Dendritic cell treated with granulocyte-macrophage colony-stimulating factor and Interleukin-4, amounts not matched to agents 40 ng/mL and 50 ng/mL, for 4 days (primary cell): Measurements from ENCODE around the gene NID1.
"Not testable (repeated sequence)": the region's sequence is repeated elsewhere in the genome, so short reads cannot be mapped to it uniquely, and the experiment has no call there.

Source experiments
- H3K27ac Mint-ChIP-seq: one replicate; pipeline ENCODE4 v1.8.0; 2022; ENCODE audit warnings: mild to moderate bottlenecking, mixed read lengths
- H3K27me3 Mint-ChIP-seq: one replicate; pipeline ENCODE4 v1.8.0; 2022; ENCODE audit warnings: mild to moderate bottlenecking, mixed read lengths
- H3K36me3 Mint-ChIP-seq: one replicate; pipeline ENCODE4 v1.8.0; 2022; ENCODE audit warnings: low read depth, mixed read lengths
- H3K4me1 Mint-ChIP-seq: one replicate; pipeline ENCODE4 v1.8.0; 2022; ENCODE audit warnings: low read depth, mixed read lengths
- H3K4me3 Mint-ChIP-seq: one replicate; pipeline ENCODE4 v1.8.0; 2022; ENCODE audit warnings: mild to moderate bottlenecking, moderate library complexity, mixed read lengths
- H3K9me3 Mint-ChIP-seq: one replicate; pipeline ENCODE4 v1.8.0; 2022; ENCODE audit warnings: mixed read lengths
- intact Hi-C: fragments of 100-400 bp; cut with micrococcal nuclease; formaldehyde crosslinking; loops from one replicate; pipeline ENCODE4 v1.15.0; 2022

The NID1 gene

DNA sequence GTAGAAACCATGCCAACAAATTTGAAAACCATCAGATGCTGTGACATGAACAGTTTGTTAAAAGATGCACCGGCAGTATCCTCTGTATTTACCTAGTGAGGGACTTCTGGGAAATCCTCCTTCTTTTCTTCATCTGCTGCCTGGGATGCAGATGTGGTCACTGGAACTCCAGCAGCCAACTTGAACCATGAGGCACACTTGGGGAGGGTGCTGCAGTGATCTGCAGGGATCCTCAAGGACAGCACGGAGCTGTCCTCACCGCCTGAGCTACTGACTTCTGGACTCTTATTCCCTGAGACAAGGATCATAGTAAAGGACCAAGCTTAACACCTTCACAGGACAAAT is 19.5 kb upstream of the NID1 start:
- Mint-ChIP-seq H3K4me3 (no peak overlapping the region), H3K36me3 (no peaks in the 10 kb centered on the region), H3K27ac (no peak overlapping the region), H3K27me3 (peaks cover 4% of the 10 kb centered on the region), H3K9me3 (no peaks in the 10 kb centered on the region), H3K4me1 (no peaks in the 10 kb centered on the region)
- intact Hi-C loops: no loop called here

DNA sequence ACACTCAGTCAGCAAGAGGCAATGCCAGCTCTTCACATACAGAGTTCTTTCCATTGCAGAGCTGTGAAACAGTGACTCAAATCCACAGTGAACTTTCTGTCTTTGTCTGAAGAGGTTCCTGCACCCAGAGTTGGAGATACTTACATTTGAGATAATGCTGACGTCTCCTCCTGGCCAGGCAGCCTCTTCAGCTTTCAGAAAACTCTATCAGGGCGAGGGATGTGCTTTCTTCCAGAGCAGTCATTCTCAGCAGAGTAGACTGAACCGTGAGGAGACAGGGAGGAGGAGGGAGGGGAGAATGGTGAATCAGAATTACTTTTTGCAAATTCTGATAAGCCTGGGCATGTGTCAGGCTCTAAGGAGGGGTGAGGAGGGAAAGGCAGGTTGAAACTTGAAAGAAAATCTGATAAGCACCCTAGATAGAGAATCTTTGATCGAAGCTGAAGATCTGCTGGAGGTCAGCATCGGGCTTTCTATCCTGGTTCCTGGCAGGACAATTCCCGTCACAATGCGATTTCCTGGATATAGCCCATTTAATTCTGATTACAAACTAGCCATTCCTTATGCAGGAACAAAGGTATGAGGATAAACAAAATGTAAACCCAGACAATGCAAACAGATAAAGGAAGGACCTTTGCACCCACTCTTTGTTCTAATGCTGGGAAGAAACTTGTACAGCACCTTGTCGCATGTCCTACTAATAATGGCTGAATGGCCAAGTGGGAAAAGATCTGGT is 18.9 kb upstream of the NID1 start:
- Mint-ChIP-seq H3K27me3 (peaks cover 4% of the 10 kb centered on the region), H3K27ac (no peak overlapping the region), H3K4me1 (no peaks in the 10 kb centered on the region), H3K36me3 (no peaks in the 10 kb centered on the region), H3K9me3 (no peaks in the 10 kb centered on the region), H3K4me3 (no peak overlapping the region)
- intact Hi-C loops: no loop called here

DNA sequence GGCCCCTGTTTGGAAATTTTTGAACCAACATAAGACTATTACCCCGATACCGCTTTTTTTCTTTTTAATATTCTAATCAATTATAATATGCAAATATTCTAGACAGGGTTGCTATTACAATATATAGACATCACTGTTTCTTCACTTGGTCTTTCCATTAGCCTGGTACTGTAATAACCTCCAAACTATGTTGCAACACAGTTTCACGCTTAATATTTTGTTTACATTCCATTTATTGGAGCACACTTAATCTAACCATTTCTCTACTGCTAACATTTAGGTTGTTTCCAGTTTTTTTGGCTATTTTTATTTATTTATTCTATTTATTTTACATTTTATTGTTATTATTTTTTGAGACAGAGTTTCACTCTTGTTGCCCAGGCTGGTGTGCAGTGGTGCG is 17.6 kb upstream of the NID1 start:
- H3K9me3 Mint-ChIP-seq: no peaks in the 10 kb centered on the region
- H3K27ac Mint-ChIP-seq: no peak overlapping the region
- H3K27me3 Mint-ChIP-seq: peaks cover 4% of the 10 kb centered on the region
- intact Hi-C loops: no loop called here
- no peak overlapping the region for H3K4me3 Mint-ChIP-seq
- no peaks in the 10 kb centered on the region for H3K4me1 Mint-ChIP-seq
- H3K36me3 Mint-ChIP-seq: no peaks in the 10 kb centered on the region

DNA sequence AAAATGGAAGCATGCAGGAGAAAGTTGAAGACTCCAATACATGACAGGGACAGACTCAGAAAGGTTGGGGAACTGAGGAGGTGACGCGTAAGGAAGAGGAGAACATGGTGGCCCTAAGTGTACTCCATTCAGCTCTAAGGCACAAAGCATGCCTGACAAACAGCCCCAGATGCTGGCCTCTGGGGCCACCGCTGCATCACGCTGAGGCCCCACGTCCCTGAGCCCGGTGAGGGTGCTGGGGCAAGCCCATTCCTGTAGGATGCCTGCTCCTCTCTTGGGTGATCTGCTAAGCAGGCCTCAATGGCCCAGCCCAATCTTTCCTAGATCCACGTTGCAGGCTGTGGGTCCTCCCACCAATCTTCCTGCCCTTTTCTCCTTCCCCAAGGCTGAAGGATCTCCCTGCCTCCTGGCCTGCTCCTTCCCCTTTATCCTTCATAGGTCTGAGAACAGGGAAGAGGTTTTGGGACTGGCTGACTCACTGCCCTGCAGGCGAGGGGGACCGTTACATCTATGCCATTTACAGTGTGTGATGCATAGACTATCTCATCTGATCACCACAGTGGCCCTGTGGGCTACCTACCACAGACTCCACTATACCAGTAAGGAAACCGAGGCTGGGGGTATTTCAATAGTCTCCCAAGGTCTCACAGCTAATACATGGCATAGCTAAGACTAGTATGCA is 16.8 kb upstream of the NID1 start:
- H3K4me1 Mint-ChIP-seq: no peaks in the 10 kb centered on the region
- no peaks in the 10 kb centered on the region for H3K36me3 Mint-ChIP-seq
- intact Hi-C loops: no loop called here
- no peaks in the 10 kb centered on the region for H3K9me3 Mint-ChIP-seq
- no peak overlapping the region for H3K27ac Mint-ChIP-seq
- no peak overlapping the region for H3K4me3 Mint-ChIP-seq
- H3K27me3 Mint-ChIP-seq: peaks cover 4% of the 10 kb centered on the region

DNA sequence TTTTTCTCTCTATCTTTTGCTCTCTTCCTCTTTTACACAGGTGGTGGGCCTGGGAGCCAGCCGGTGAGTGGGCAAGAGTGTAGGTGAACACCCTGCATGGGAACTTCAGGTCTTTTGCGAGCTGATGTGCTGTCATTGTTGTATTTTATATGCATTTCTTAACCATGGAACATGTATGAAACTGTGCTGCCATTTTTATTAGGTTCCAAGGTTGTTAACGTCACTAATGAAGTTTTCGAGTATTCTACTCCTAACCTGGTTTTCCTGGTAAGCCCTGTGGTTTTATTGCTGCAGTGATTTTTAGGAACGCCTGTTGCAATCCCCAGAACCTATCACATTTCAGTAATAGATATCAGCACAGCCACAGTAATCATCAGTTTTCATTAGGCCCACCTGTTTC is 14.8 kb upstream of the NID1 start:
- no peaks in the 10 kb centered on the region for H3K36me3 Mint-ChIP-seq
- intact Hi-C loops: no loop called here

DNA sequence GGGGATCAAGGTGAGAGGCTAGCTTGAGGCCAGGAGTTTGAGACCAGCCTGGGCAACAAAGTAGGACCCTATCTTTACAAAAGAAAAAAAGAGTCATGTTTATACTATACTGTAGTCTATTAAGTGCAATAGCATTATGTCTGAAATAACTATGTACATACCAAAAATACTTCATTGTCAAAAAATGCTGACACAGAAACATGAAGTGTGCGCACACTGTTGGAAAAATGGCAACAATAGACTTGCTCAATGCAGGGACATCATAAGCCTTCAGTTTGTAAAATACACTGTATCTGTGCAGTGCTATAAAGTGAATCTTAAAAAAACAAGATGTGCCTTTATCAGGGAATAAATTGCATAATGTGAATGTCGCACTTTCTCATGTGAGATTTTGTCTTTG is 14.1 kb upstream of the NID1 start:
- Mint-ChIP-seq H3K27ac (no peak overlapping the region), H3K27me3 (peaks cover 4% of the 10 kb centered on the region), H3K9me3 (no peaks in the 10 kb centered on the region), H3K4me1 (no peaks in the 10 kb centered on the region), H3K4me3 (no peak overlapping the region), H3K36me3 (no peaks in the 10 kb centered on the region)
- intact Hi-C loops: no loop called here

More for the DNA sequence above, 14.8 kb upstream of the NID1 start:
- no peaks in the 10 kb centered on the region for H3K4me1 Mint-ChIP-seq
- H3K9me3 Mint-ChIP-seq: no peaks in the 10 kb centered on the region
- H3K27me3 Mint-ChIP-seq: peaks cover 4% of the 10 kb centered on the region
- no peak overlapping the region for H3K4me3 Mint-ChIP-seq
- H3K27ac Mint-ChIP-seq: no peak overlapping the region

DNA sequence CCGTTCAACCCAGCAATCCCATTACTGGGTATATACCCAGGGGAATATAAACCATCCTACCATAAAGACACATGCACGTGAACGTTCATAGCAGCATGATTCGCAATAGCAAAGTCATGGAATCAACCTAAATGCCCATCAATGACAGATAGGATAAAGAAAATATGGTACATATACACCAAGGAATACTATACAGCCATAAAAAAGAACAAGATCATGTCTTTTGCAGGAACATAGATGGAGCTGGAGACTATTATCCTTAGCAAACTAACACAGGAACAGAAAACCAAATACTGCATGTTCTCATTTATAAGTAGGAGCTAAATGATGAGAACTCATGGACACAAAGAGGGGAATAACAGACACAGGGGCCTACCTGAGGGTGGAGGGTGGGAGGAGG is 13.2 kb upstream of the NID1 start:
- H3K4me3 Mint-ChIP-seq, intact Hi-C loops, H3K27me3 Mint-ChIP-seq, H3K27ac Mint-ChIP-seq, H3K4me1 Mint-ChIP-seq, H3K9me3 Mint-ChIP-seq, H3K36me3 Mint-ChIP-seq: not testable (repeated sequence)

DNA sequence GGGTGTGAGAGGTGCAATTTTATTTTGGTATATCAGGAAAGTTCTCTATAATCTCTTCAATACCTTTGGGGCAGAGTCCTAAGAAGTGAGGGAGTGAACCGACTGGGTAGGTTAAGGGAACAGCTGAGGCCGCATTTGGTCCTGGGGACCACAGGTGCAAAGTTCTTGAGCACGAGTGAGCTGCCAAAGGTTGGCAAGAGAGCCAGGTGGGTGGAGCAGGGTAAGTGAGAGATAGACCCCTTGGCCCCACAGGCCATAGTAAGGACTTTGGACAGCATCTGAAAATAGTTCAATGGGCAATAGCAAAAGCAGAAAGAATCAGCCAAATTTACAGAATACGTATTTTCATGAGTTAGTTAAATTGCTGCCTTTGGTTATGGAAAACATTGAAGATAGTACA is 11.0 kb upstream of the NID1 start:
- no peaks in the 10 kb centered on the region for H3K4me1 Mint-ChIP-seq
- H3K36me3 Mint-ChIP-seq: no peaks in the 10 kb centered on the region
- no peak overlapping the region for H3K4me3 Mint-ChIP-seq
- H3K27me3 Mint-ChIP-seq: no peaks in the 10 kb centered on the region
- peaks cover 7% of the 10 kb centered on the region for H3K9me3 Mint-ChIP-seq
- intact Hi-C loops: no loop called here
- H3K27ac Mint-ChIP-seq: no peak overlapping the region

DNA sequence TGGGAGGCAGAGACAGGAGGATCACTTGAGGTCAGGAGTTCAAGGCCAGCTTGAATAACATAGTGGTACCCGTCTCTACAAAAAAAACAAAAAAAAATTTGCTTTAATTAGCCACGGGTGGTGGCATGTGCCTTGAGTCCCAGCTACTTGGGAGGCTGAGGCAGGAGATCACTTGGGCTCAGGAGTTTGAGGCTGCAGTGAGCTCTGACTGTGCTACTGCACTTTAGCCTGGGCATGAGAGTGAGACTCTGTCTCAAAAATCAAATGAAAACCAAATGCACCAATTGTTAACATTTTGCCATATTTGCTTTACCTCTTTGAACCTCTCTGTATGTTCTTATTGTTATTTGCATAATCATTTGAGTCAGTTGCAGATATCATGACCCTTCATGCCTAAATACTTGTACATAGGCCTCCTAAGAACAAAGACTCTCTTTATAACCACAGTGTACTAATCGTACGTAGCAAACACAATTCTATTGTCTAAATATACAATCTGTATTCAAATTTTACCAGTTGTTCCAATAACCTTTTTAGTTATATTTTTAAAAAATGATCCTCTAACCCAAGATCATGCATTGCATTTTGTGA is 8.5 kb upstream of the NID1 start:
- intact Hi-C loops: no loop called here
- Mint-ChIP-seq H3K27me3 (no peaks in the 10 kb centered on the region), H3K9me3 (peaks cover 16% of the 10 kb centered on the region), H3K4me1 (no peaks in the 10 kb centered on the region), H3K27ac (no peak overlapping the region), H3K36me3 (no peaks in the 10 kb centered on the region), H3K4me3 (no peak overlapping the region)

DNA sequence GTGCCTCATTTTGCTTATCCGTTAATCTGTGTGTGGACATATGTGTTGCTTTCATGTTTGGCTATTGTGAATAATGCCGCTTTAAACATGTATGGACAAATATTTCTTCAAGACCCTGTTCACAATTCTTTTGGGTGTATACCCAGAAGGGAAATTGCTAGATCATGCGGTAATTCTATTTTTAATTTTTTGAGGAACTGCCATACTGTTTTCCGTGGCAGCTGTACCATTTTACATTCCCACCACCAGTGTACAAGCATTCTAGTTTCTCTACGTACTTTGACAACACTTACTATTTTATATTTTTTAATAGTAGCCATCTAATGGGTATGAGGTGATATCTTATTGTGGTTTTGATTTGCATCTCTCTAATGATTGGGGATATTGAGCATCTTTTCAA is 7.1 kb upstream of the NID1 start:
- Mint-ChIP-seq H3K9me3 (peaks cover 16% of the 10 kb centered on the region), H3K27me3 (no peaks in the 10 kb centered on the region), H3K4me3 (no peak overlapping the region), H3K27ac (no peak overlapping the region), H3K36me3 (no peaks in the 10 kb centered on the region), H3K4me1 (peaks cover 4% of the 10 kb centered on the region)
- intact Hi-C loops: no loop called here

DNA sequence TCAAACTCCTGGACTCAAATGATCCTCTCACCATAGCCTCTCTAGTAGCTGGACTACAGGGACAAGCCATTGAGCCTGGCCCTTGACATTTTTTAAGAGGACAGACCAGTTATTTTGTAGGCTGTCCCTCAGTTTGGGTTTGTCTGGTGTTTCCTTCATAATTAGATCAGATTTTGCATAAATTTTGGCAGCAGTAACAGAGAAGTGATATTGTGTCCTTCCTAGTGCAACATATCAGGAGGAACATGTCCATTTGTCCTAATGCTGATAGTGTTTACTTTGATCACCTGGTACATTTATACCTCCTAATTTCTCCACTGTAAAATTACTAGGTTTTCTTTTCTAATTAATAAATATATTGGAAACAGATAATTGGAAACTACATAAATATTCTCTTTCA is 5.9 kb upstream of the NID1 start:
- peaks cover 5% of the 10 kb centered on the region for H3K27me3 Mint-ChIP-seq
- no peaks in the 10 kb centered on the region for H3K36me3 Mint-ChIP-seq
- intact Hi-C loops: no loop called here
- H3K4me3 Mint-ChIP-seq: no peak overlapping the region
- peaks cover 16% of the 10 kb centered on the region for H3K9me3 Mint-ChIP-seq
- H3K27ac Mint-ChIP-seq: no peak overlapping the region
- H3K4me1 Mint-ChIP-seq: peaks cover 17% of the 10 kb centered on the region

DNA sequence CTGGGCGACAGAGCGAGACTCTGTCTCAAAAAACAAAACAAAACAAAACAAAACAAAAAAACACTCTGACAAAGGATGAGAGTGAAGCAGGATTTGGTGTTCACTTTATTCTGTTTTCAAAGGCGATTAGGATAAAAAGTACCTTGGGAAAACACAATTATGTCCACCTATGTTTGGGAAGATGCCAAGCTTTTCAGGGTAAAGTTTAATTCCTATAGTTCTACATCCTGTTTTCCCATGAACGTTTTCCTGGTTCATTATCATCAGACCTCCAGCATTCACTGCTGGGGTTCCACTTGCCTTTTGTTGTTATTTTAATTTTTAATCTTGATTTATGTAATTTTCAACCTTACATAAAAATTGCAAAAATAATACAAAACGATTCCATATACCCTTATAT is 4.9 kb upstream of the NID1 start:
- intact Hi-C loops: no loop called here
- H3K27me3 Mint-ChIP-seq: peaks cover 12% of the 10 kb centered on the region
- H3K9me3 Mint-ChIP-seq: peaks cover 16% of the 10 kb centered on the region
- H3K27ac Mint-ChIP-seq: no peak overlapping the region
- H3K4me3 Mint-ChIP-seq: no peak overlapping the region
- H3K36me3 Mint-ChIP-seq: no peaks in the 10 kb centered on the region
- H3K4me1 Mint-ChIP-seq: peaks cover 22% of the 10 kb centered on the region

DNA sequence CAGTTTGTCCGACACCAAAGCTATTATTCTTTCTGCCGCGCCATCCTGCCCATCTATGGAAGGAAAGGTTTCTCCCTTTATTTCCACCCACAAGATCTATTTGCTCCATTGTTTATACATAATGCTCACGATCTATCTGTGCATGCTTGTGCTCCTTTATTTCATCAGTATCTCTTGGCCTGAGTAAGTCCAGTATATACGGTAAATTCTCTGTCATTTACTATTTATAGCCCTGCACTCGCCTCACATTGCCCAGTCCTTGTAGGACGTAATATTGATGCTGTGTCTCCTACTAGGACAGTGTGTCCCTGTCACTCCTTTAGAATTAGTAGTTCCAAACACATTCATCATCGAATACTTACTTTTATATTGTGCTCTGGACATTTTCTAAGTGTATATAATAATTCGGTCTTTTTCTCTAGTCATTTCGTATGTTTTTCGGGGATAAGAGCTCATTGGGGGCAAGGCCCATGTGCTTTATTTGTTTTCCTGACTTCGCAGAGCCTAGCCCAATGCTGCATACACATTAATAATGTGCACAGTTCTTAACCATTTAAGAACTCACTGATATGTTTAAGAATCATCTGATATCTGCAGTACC is 3.1 kb upstream of the NID1 start:
- peaks cover 16% of the 10 kb centered on the region for H3K9me3 Mint-ChIP-seq
- no peaks in the 10 kb centered on the region for H3K36me3 Mint-ChIP-seq
- H3K27ac Mint-ChIP-seq: no peak overlapping the region
- H3K4me3 Mint-ChIP-seq: no peak overlapping the region
- intact Hi-C loops: no loop called here
- peaks cover 31% of the 10 kb centered on the region for H3K4me1 Mint-ChIP-seq
- peaks cover 25% of the 10 kb centered on the region for H3K27me3 Mint-ChIP-seq

DNA sequence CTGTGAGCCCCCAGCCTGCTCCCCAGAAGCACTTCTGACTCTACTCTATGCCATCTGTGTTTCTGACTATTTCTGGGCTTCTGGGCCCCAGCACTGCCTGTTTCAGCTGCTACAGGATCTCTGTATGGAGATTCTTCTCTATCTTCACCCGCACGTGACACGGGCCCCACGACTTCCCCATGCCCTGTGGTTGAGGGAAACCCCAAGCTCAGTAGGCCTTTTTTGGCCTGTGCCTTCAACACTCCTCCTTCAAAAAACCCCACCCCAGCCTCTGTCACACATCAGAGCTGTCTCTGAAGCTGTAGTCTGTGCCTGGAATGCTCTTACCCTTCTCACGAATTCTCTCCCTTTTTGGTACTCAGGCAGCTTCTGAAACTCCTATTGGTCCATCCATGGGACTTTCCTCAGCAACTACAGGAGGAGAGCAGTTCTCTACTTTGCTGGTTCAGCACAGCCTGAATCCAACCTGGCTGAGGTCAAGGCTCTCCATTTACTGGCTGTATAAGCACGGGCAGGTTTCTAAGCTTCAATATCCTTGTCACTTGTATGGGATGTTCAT is 2.0 kb upstream of the NID1 start:
- Mint-ChIP-seq H3K36me3 (no peaks in the 10 kb centered on the region), H3K4me1 (peaks cover 31% of the 10 kb centered on the region), H3K4me3 (peak overlapping the region; percentile 25), H3K27ac (peak overlapping the region; percentile 84), H3K9me3 (peaks cover 16% of the 10 kb centered on the region), H3K27me3 (peaks cover 34% of the 10 kb centered on the region)
- intact Hi-C loops: no loop called here
